Measurements from ENCODE around the gene ANTKMT.
"Not testable (repeated sequence)": the region's sequence is repeated elsewhere in the genome, so short reads cannot be mapped to it uniquely, and the experiment has no call there.

The ANTKMT gene

GRCh38 chr16:680967-681745 is 39.8 kb upstream of the ANTKMT start:
- in situ Hi-C loops (cut with HindIII; ENCODE audit: low sequenced_read_pairs): no loop called here

- in situ Hi-C loops (cut with HindIII; ENCODE audit: low sequenced_read_pairs): no loop called here
Measured at GRCh38 chr16:681746-682427, 39.1 kb upstream of the ANTKMT start.

GRCh38 chr16:682493-683395 is 38.2 kb upstream of the ANTKMT start:
- in situ Hi-C loops (cut with HindIII; ENCODE audit: low sequenced_read_pairs): no loop called here

- in situ Hi-C loops (cut with HindIII; ENCODE audit: low sequenced_read_pairs): no loop called here
Measured at GRCh38 chr16:683396-684070, 37.4 kb upstream of the ANTKMT start.

GRCh38 chr16:684071-684794 is 36.7 kb upstream of the ANTKMT start, which contains the start of gene JMJD8:
Gene JMJD8 (minus strand): TSS chr16:684334. CDS start chr16:684319, 15 bp downstream.
- in situ Hi-C loops (cut with HindIII; ENCODE audit: low sequenced_read_pairs): no loop called here

- in situ Hi-C loops (cut with HindIII; ENCODE audit: low sequenced_read_pairs): no loop called here
Measured at GRCh38 chr16:684961-685696, 35.8 kb upstream of the ANTKMT start.

- in situ Hi-C loops (cut with HindIII; ENCODE audit: low sequenced_read_pairs): no loop called here
Measured at GRCh38 chr16:685967-686366, 35.0 kb upstream of the ANTKMT start.

GRCh38 chr16:686459-687260 is 34.3 kb upstream of the ANTKMT start:
- in situ Hi-C loops (cut with HindIII; ENCODE audit: low sequenced_read_pairs): no loop called here

- in situ Hi-C loops (cut with HindIII; ENCODE audit: low sequenced_read_pairs): no loop called here
Measured at GRCh38 chr16:687499-687898, 33.4 kb upstream of the ANTKMT start.

- in situ Hi-C loops (cut with HindIII; ENCODE audit: low sequenced_read_pairs): no loop called here
Measured at GRCh38 chr16:689175-689897, 31.6 kb upstream of the ANTKMT start.

- in situ Hi-C loops (cut with HindIII; ENCODE audit: low sequenced_read_pairs): not testable (repeated sequence)
Measured at GRCh38 chr16:691242-691641, 29.7 kb upstream of the ANTKMT start.

GRCh38 chr16:692356-693108 is 28.4 kb upstream of the ANTKMT start:
- in situ Hi-C loops (cut with HindIII; ENCODE audit: low sequenced_read_pairs): no loop called here

- in situ Hi-C loops (cut with HindIII; ENCODE audit: low sequenced_read_pairs): no loop called here
Measured at GRCh38 chr16:693364-693763, 27.6 kb upstream of the ANTKMT start.

- in situ Hi-C loops (cut with HindIII; ENCODE audit: low sequenced_read_pairs): no loop called here
Measured at GRCh38 chr16:693766-694165, 27.2 kb upstream of the ANTKMT start.

GRCh38 chr16:694187-694862 is 26.6 kb upstream of the ANTKMT start:
- in situ Hi-C loops (cut with HindIII; ENCODE audit: low sequenced_read_pairs): no loop called here

- in situ Hi-C loops (cut with HindIII; ENCODE audit: low sequenced_read_pairs): no loop called here
Measured at GRCh38 chr16:694863-695354, 26.0 kb upstream of the ANTKMT start.
